IMR-90 (cell line): ENCODE results near the gene RPL15. TPM values are rescaled to one million over a fixed set of nuclear protein-coding genes. Genes with fewer than 3 reads are reported as not detected.

Source experiments
- ATAC-seq: fragments of 200-7000 bp; cut with Tn5 transposase; 2 replicates; pipeline ENCODE4 v1.9.1; 2020; ENCODE audit warnings: low read depth, mild to moderate bottlenecking, moderate library complexity
- Bru-seq: library from RNA; stranded (reverse); fragments of 400-500 nt; gene quantifications from one replicate; lab custom pipeline; 2021; lab: Mats Ljungman, UMichigan
- BruChase-seq, 2 experiments: library from RNA; stranded (reverse); fragments of 400-500 nt; gene quantifications; one replicate each; lab custom pipeline; 2021; lab: Mats Ljungman, UMichigan
- BruUV-seq: library from RNA; stranded (reverse); fragments of 400-500 nt; replicated peaks from 2 replicates; lab custom pipeline; 2021; lab: Mats Ljungman, UMichigan
- CTCF ChIA-PET: fragments of 300-600 bp; formaldehyde crosslinking; extraction: SDS; loops from one replicate; lab custom pipeline; 2021; ENCODE audit warnings: antibody characterized with exemption; lab: Yijun Ruan, JAX
- POLR2A ChIA-PET: fragments of 300-600 bp; sonication (Branson Sonifier 250); formaldehyde crosslinking; loops from one replicate; lab custom pipeline; 2022; ENCODE audit warnings: antibody characterized with exemption; ENCODE audit not compliant: unreplicated experiment; lab: Charles Lee
- DNase-seq: peaks from one replicate; pipeline ENCODE4 v3.0.0; 2013
- H2AFZ ChIP-seq: replicated peaks from 2 replicates; pipeline ENCODE3; 2013; ENCODE audit warnings: low read length, mild to moderate bottlenecking; ENCODE audit not compliant: poor library complexity
- H2AK5ac ChIP-seq: 2 replicates; pipeline ENCODE4 v1.6.1; 2013; ENCODE audit warnings: low read depth, low read length, inconsistent platforms
- H2AK9ac ChIP-seq: replicated peaks from 2 replicates; pipeline ENCODE3; 2013; ENCODE audit warnings: mild to moderate bottlenecking, low read depth, low read length, moderate library complexity; ENCODE audit not compliant: poor library complexity
- H2BK120ac ChIP-seq: 2 replicates; pipeline ENCODE4 v1.6.1; 2013; ENCODE audit warnings: low read depth, low read length, inconsistent platforms
- H2BK15ac ChIP-seq: 3 replicates; pipeline ENCODE4 v1.6.1; 2013; ENCODE audit warnings: low read depth, low read length, inconsistent platforms
- H2BK20ac ChIP-seq: 2 replicates; pipeline ENCODE4 v1.6.1; 2013; ENCODE audit warnings: low read depth, mild to moderate bottlenecking, inconsistent platforms, low read length, moderate library complexity
- H2BK5ac ChIP-seq: 2 replicates; pipeline ENCODE4 v1.6.1; 2013; ENCODE audit warnings: mild to moderate bottlenecking, low read depth, low read length, inconsistent platforms; ENCODE audit not compliant: poor library complexity, severe bottlenecking
- H3K14ac ChIP-seq: replicated peaks from 2 replicates; pipeline ENCODE4 v1.6.1; 2013; ENCODE audit warnings: low read depth, low read length, inconsistent platforms
- H3K18ac ChIP-seq: 2 replicates; pipeline ENCODE4 v1.6.1; 2013; ENCODE audit warnings: low read depth, low read length, control low read depth
- H3K23ac ChIP-seq: 2 replicates; pipeline ENCODE4 v1.6.1; 2013; ENCODE audit warnings: low read depth, low read length, inconsistent platforms
- H3K27ac ChIP-seq: 2 replicates; pipeline ENCODE4 v1.5.1; 2013; ENCODE audit warnings: mild to moderate bottlenecking, control low read depth, low read length; ENCODE audit not compliant: insufficient read depth
- H3K27me3 ChIP-seq: 2 replicates; pipeline ENCODE4 v1.6.1; 2013; ENCODE audit warnings: low read length; ENCODE audit not compliant: control insufficient read depth, insufficient read depth
- H3K36me3 ChIP-seq: 2 replicates; pipeline ENCODE4 v1.6.1; 2013; ENCODE audit warnings: low read length, mixed read lengths; ENCODE audit not compliant: control insufficient read depth, insufficient read depth
- H3K4ac ChIP-seq: 2 replicates; pipeline ENCODE4 v1.6.1; 2013; ENCODE audit warnings: low read depth, low read length, inconsistent platforms
- H3K4me1 ChIP-seq: 2 replicates; pipeline ENCODE4 v1.6.1; 2013; ENCODE audit warnings: low read length, mixed read lengths; ENCODE audit not compliant: control insufficient read depth, insufficient read depth
- H3K4me2 ChIP-seq: 2 replicates; pipeline ENCODE4 v1.6.1; 2013; ENCODE audit warnings: low read depth, mild to moderate bottlenecking, control low read depth, low read length, moderate library complexity
- H3K4me3 ChIP-seq: 2 replicates; pipeline ENCODE4 v1.5.1; 2013; ENCODE audit warnings: low read depth, mild to moderate bottlenecking, control low read depth, low read length, moderate library complexity; ENCODE audit not compliant: insufficient read depth
- H3K56ac ChIP-seq: 2 replicates; pipeline ENCODE4 v1.6.1; 2013; ENCODE audit warnings: low read length, inconsistent platforms; ENCODE audit not compliant: insufficient read depth; ENCODE audit errors: extremely low read depth
- H3K79me1 ChIP-seq, 2 experiments: 2 replicates each; pipeline ENCODE4 v1.6.1; 2013; ENCODE audit warnings: low read length in 2 of 2, inconsistent platforms in 1 of 2, low read depth in 1 of 2
- H3K9ac ChIP-seq: 2 replicates; pipeline ENCODE4 v1.6.1; 2013; ENCODE audit warnings: low read depth, low read length, control low read depth
- H3K9me1 ChIP-seq: 2 replicates; pipeline ENCODE4 v1.6.1; 2013; ENCODE audit warnings: low read length, inconsistent platforms; ENCODE audit not compliant: insufficient read depth
- H3K9me3 ChIP-seq: 2 replicates; pipeline ENCODE4 v1.6.1; 2013; ENCODE audit warnings: low read length; ENCODE audit not compliant: control insufficient read depth, insufficient read depth
- H4K20me1 ChIP-seq: 2 replicates; pipeline ENCODE4 v1.6.1; 2013; ENCODE audit warnings: low read length, inconsistent platforms; ENCODE audit not compliant: insufficient read depth
- H4K5ac ChIP-seq: 2 replicates; pipeline ENCODE4 v1.6.1; 2013; ENCODE audit warnings: mild to moderate bottlenecking, low read depth, low read length, control low read depth
- H4K8ac ChIP-seq, 2 experiments: 2 replicates each; pipeline ENCODE4 v1.6.1; 2013; ENCODE audit warnings: low read depth in 2 of 2, low read length in 2 of 2, control low read depth in 1 of 2, inconsistent platforms in 1 of 2
- H4K91ac ChIP-seq: 2 replicates; pipeline ENCODE4 v1.6.1; 2013; ENCODE audit warnings: low read depth, low read length, inconsistent platforms; ENCODE audit not compliant: insufficient read depth
- BHLHE40 ChIP-seq: fragments of 150-350 bp; IDR thresholded peaks from 2 replicates; pipeline ENCODE4 v1.6.1; 2016; ENCODE audit warnings: mild to moderate bottlenecking, low read depth, low read length
- CHD1 ChIP-seq: IDR thresholded peaks from 2 replicates; pipeline ENCODE4 v1.6.1; 2012; ENCODE audit warnings: low read depth, low read length, improper control_type of control experiment
- FOS ChIP-seq: fragments of 150-350 bp; IDR thresholded peaks from 2 replicates; pipeline ENCODE4 v1.6.1; 2016; ENCODE audit warnings: low read depth, low read length
- MAFK ChIP-seq: IDR thresholded peaks from 2 replicates; pipeline ENCODE4 v1.6.1; 2012; ENCODE audit warnings: low read depth, low read length, improper control_type of control experiment
- MAZ ChIP-seq: IDR thresholded peaks from 2 replicates; pipeline ENCODE4 v1.6.1; 2012; ENCODE audit warnings: low read depth, mild to moderate bottlenecking, low read length, improper control_type of control experiment, moderate library complexity, borderline replicate concordance
- MXI1 ChIP-seq: IDR thresholded peaks from 2 replicates; pipeline ENCODE4 v1.6.1; 2012; ENCODE audit warnings: low read depth, mild to moderate bottlenecking, low read length, moderate library complexity, borderline replicate concordance
- POLR2A ChIP-seq: IDR thresholded peaks from 2 replicates; pipeline ENCODE4 v1.6.1; 2012; ENCODE audit warnings: mild to moderate bottlenecking, low read depth, low read length
- RAD21 ChIP-seq: IDR thresholded peaks from 2 replicates; pipeline ENCODE4 v1.6.1; 2012; ENCODE audit warnings: low read length, improper control_type of control experiment
- RCOR1 ChIP-seq: IDR thresholded peaks from 2 replicates; pipeline ENCODE4 v1.6.1; 2012; ENCODE audit warnings: mild to moderate bottlenecking, low read length, improper control_type of control experiment; ENCODE audit not compliant: insufficient replicate concordance
- RFX5 ChIP-seq: IDR thresholded peaks from 2 replicates; pipeline ENCODE4 v1.8.0; 2012; ENCODE audit warnings: low read depth, mild to moderate bottlenecking, low read length, moderate library complexity
- WGBS, 2 experiments: methylation state at CpG; one replicate each; pipeline versions ENCODE4 v1.1.5 to v1.1.7; 2013; ENCODE audit warnings: missing lambda C conversion rate in 2 of 2; ENCODE audit not compliant: insufficient read length in 1 of 2; ENCODE audit errors: extremely low coverage in 2 of 2; 5-methylcytosine and 5-hydroxymethylcytosine counted together
- dilution Hi-C: fragments of 300-500 bp; cut with HindIII; formaldehyde crosslinking; loops from one replicate; pipeline ENCODE4 v1.14.3; 2018; ENCODE audit warnings: low sequenced_read_pairs; ENCODE audit not compliant: unreplicated experiment
- in situ Hi-C: fragments of 300-500 bp; cut with MboI; formaldehyde crosslinking; loops from 3 replicates; pipeline ENCODE4 v1.14.3; 2019; ENCODE audit warnings: low sequenced_read_pairs, inconsistent platforms, mixed read lengths
- intact Hi-C: fragments of 100-400 bp; cut with micrococcal nuclease; formaldehyde crosslinking; loops from 2 replicates; pipeline ENCODE4 v1.10.0; 2022
- long read RNA-seq: library from polyadenylated mRNA; unstranded; transcript quantifications from one replicate; pipeline ENCODE4 v2.0.0, GENCODE V29; 2021; ENCODE audit not compliant: unreplicated experiment
- polyA plus RNA-seq, 3 experiments: library from polyadenylated mRNA; depleted of rRNA; stranded (reverse); fragments of >200 nt; gene quantifications; 2 replicates each; pipeline ENCODE4 v1.2.3, GENCODE V29; 2012; ENCODE audit warnings: low replicate concordance in 1 of 3
- total RNA-seq: library from RNA; depleted of rRNA; stranded (reverse); fragments of >200 nt; gene quantifications from 2 replicates; pipeline ENCODE4 v1.2.3, GENCODE V29; 2012; rRNA removed
- TF ChIP-seq, protein P1 (sequence below): fragments of 150-350 bp; IDR thresholded peaks from 2 replicates; pipeline ENCODE4 v1.6.1; 2017; ENCODE audit warnings: mild to moderate bottlenecking, antibody characterized with exemption, low read length, low read depth

Gene RPL15
- 1,419 and 2,730 TPM in 2 replicates for total RNA-seq
- polyA plus RNA-seq (2012; rRNA removed) = 4,701 and 5,087 TPM in 2 replicates
- 2,854 and 3,719 TPM in 2 replicates for polyA plus RNA-seq (2012; cell fraction: cytosol; rRNA removed)
- 1,256 and 2,197 TPM in 2 replicates for polyA plus RNA-seq (2012; cell fraction: nucleus; rRNA removed; ENCODE audit: low replicate concordance)
- Bru-seq, nascent RNA = percentile 98 among the genes with signal in this experiment
- percentile 99 among the genes with signal in this experiment for BruChase-seq, experiment 1, labeled RNA remaining after a 6-hour chase
- percentile 97 among the genes with signal in this experiment for BruChase-seq, experiment 2, labeled RNA remaining after a 2-hour chase
- long read RNA-seq, transcript RPL15-201 (4 exons, 2,730 nt) = major isoform, 1,119 of 1,392 reads
- long read RNA-seq, transcript RPL15-208 (4 exons, 1,063 nt) = minor isoform, 68 of 1,392 reads
- long read RNA-seq, transcript RPL15-202 (3 exons, 820 nt) = minor isoform, 63 of 1,392 reads
- long read RNA-seq, transcript RPL15-212 (2 exons, 1,785 nt) = minor isoform, 11 of 1,392 reads
- long read RNA-seq, partial matches to known transcripts = 2 of 1,392 reads
- long read RNA-seq, other reads (novel, unspliced or antisense) = 111 of 1,392 reads

DNA sequence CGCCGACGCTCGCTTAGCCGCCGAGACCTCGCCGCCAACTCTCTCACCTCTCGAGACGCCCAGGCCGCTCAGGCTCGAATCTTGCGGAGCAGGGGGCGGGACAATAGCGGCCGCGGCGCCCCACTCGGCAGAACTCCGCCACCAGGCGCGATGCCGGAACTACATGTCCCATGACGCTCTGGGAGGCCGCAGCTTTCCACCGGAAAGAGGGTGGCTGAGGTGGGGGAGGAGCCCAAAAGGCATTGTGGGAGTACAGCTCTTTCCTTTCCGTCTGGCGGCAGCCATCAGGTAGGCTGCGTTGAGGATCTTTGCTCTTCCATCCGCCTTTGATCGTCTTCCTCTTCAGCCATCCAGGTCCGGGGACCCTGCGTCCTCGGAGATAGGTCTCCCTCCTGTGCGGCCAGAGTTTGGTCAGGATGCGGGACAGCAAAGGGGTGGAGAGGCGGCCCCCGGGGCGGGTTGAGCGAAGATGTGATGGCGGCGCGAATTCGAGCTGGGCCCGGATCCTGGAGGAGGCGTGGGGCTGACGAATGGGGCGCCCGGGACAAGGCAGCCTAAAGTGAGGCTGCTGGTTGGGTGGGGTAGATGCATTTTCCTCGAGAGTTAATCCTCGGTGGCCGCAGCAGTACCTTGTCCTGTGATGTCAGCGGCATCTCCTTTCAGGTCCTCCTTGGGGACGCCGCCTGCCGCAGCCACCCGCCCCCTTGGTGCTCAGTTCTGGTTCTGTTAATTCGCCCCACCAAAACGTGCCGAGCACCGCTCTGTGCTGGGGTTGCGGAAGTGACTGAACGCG, at the start of gene RPL15, which contains the start of gene NKIRAS1:
TSS of gene RPL15 (plus strand) at position 247 of the 793 bp plus-strand sequence. CDS start 728 bp downstream, outside the sequence.
TSS of gene NKIRAS1 (minus strand) at position 105 of the 793 bp plus-strand sequence. CDS start 6,086 bp downstream, outside the sequence.
- BruUV-seq = no TSS peak
- Histone ChIP-seq H3K36me3 (peaks cover 14% of the 10 kb centered on the region), H3K4me3 (peak within 1 kb of the TSS; percentile 57), H2AK5ac (peak within 1 kb of the TSS; percentile 89), H3K18ac (peak within 1 kb of the TSS; percentile 72), H3K14ac (peak within 1 kb of the TSS; percentile 90), H2BK120ac (peak within 1 kb of the TSS; percentile 58; the same call in 1 of the 2 replicates), H3K9me1 (no peaks in the 10 kb centered on the region; the same call in 1 of the 2 replicates), H3K56ac (peak within 1 kb of the TSS; percentile 73), H3K4me1 (no peaks in the 10 kb centered on the region), H2AFZ (peak within 1 kb of the TSS; percentile 94), H4K91ac (peak within 1 kb of the TSS; percentile 87), H3K9ac (peak within 1 kb of the TSS; percentile 82), H3K79me1 (peaks cover 22 to 54% of the 10 kb centered on the region in 2 experiments), H3K4ac (peak within 1 kb of the TSS; percentile 94), H4K8ac (peak within 1 kb of the TSS; percentile 71), H3K27ac (peak within 1 kb of the TSS; percentile 81), H3K9me3 (no peaks in the 10 kb centered on the region), H3K27me3 (no peaks in the 10 kb centered on the region), H3K23ac (peak within 1 kb of the TSS; percentile 97), H2AK9ac (peak within 1 kb of the TSS; percentile 98), H2BK15ac (no peak within 1 kb of the TSS), H4K20me1 (peaks cover 40% of the 10 kb centered on the region), H2BK20ac (0 out of 2 replicates have a peak within 1 kb of the TSS, but pooled peaks have one; percentile 27), H3K4me2 (peak within 1 kb of the TSS; percentile 97), H2BK5ac (peak within 1 kb of the TSS; percentile 92), H4K5ac (peak within 1 kb of the TSS; percentile 25)
- ChIA-PET CTCF (interaction anchor here (1.1 to 1.6 kb wide), 3 partner anchors 28 to 150 kb away, joined by 3 to 4 read pairs (median 4); no protein-coding TSS in a partner anchor), POLR2A (interaction anchor here (0.6 to 1.2 kb wide), 14 partner anchors 10 to 1538 kb away, joined by 3 to 6 read pairs (median 4); no protein-coding TSS in a partner anchor)
- peak; percentile 95 for ATAC-seq
- intact Hi-C loops = loop anchor here (1.0 to 10.0 kb wide), 2 partner anchors 29 to 768 kb away; no protein-coding TSS in a partner anchor
- in situ Hi-C loops = no loop called here
- WGBS, 2 experiments = 3% methylated on average over 14 of the region's 64 CpGs; no CpG with 5 or more reads in 1 of the 2 experiments
- peak; percentile 96 for DNase-seq
- dilution Hi-C loops = no loop called here
- peak; percentile 86 for TF ChIP-seq BHLHE40
- TF ChIP-seq MAZ = peak; percentile 76
- 0 out of 2 replicates have a peak, but pooled peaks have one; percentile 2 for TF ChIP-seq FOS
- TF ChIP-seq RCOR1 = no peak
- TF ChIP-seq CHD1 = peak; percentile 64; the same call in 1 of the 2 replicates
- no peak for TF ChIP-seq RAD21
- no peak for TF ChIP-seq MAFK
- TF ChIP-seq, protein P1, sequence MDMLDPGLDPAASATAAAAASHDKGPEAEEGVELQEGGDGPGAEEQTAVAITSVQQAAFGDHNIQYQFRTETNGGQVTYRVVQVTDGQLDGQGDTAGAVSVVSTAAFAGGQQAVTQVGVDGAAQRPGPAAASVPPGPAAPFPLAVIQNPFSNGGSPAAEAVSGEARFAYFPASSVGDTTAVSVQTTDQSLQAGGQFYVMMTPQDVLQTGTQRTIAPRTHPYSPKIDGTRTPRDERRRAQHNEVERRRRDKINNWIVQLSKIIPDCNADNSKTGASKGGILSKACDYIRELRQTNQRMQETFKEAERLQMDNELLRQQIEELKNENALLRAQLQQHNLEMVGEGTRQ = peak; percentile 28; the same call in 1 of the 2 replicates
- peak; percentile 99 for TF ChIP-seq POLR2A
- no peak for TF ChIP-seq RFX5
- TF ChIP-seq MXI1 = 0 out of 2 replicates have a peak, but pooled peaks have one; percentile 64
